OCI-LY7 (cell line): ENCODE results near the gene MAG.

Experiments used
- EZH2phosphoT487 ChIP-seq: fragments of 200-600 bp; sonication (generic); IDR thresholded peaks from 2 replicates; pipeline ENCODE4 v1.6.1; 2018; ENCODE audit warnings: low read depth, borderline replicate concordance, mild to moderate bottlenecking, mixed run types, antibody characterized with exemption, low read length, moderate library complexity, mixed read lengths
- TF ChIP-seq, protein P1 (sequence below): fragments of 200-600 bp; sonication (generic); conservative IDR thresholded peaks from 2 replicates; pipeline ENCODE4 v1.5.1; 2014; ENCODE audit warnings: mild to moderate bottlenecking, antibody characterized with exemption, low read length, moderate library complexity, mixed read lengths

GRCh38 chr19:35362261-35363000 lies 70.5 kb downstream of the MAG start:
- TF ChIP-seq, protein P1, sequence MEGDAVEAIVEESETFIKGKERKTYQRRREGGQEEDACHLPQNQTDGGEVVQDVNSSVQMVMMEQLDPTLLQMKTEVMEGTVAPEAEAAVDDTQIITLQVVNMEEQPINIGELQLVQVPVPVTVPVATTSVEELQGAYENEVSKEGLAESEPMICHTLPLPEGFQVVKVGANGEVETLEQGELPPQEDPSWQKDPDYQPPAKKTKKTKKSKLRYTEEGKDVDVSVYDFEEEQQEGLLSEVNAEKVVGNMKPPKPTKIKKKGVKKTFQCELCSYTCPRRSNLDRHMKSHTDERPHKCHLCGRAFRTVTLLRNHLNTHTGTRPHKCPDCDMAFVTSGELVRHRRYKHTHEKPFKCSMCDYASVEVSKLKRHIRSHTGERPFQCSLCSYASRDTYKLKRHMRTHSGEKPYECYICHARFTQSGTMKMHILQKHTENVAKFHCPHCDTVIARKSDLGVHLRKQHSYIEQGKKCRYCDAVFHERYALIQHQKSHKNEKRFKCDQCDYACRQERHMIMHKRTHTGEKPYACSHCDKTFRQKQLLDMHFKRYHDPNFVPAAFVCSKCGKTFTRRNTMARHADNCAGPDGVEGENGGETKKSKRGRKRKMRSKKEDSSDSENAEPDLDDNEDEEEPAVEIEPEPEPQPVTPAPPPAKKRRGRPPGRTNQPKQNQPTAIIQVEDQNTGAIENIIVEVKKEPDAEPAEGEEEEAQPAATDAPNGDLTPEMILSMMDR, result no peak
- TF ChIP-seq EZH2phosphoT487, result no peak
